HG02759 (cell line): ENCODE data around the gene SPIN2A.
"Not testable (repeated sequence)": the region's sequence is repeated elsewhere in the genome, so short reads cannot be mapped to it uniquely, and the experiment has no call there.

ENCODE experiments used
- ATAC-seq: cut with Tn5 transposase; IDR thresholded peaks from one replicate; pipeline ENCODE4 v1.9.1; 2021; ENCODE audit warnings: mild to moderate bottlenecking, moderate library complexity; ENCODE audit not compliant: unreplicated experiment

SPIN2A gene

DNA sequence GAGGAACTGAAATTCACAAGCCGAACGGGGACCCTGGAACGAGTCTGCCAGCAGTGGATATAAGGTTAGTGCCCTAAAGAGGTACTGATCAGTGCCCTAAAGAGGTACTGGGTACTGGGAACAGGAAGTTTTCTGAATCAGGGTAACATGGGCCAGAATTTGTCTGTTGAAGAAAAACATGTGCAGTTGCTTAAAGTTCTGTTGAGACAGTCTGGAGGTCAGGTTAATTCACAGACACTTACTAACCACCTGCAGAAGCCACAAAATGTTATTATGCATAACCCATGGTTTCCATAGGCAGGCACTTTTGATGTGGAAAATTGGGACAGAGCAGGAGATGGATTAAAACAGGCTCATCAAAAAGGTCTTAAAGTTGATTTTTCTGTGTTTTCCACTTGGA lies 33.7 kb downstream of the SPIN2A start:
- ATAC-seq: no peak

DNA sequence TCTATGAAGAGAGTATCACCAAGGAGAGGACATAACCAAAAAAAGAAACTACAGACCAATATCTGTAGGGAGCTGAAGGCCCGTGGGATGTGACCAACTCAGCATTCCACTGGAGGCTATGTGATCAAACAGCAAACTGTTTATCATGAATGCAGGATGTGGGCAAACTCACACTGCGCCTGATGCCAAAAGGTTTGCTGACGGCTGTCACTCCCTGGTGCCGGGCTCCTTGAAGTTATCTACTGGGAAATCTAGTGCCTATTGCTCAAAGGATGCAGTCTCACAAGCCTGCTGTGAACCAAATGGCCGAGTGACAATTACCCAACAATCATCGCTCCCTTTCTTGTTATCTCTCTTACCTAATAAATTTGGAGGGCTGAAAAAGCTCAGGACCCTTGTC lies 34.3 kb downstream of the SPIN2A start:
- ATAC-seq: not testable (repeated sequence)
